ENCODE data around the gene USP17L19.
"Not testable (repeated sequence)": the region's sequence is repeated elsewhere in the genome, so short reads cannot be mapped to it uniquely, and the experiment has no call there.

GRCh38 chr4:9253078-9253477, at the start of gene USP17L19:
- TF ChIP-seq POLR2AphosphoS5, CTCF (IDR thresholded peaks at IDR 0.05): not testable (repeated sequence)
